Measurements from ENCODE around the gene SHC4. TPM values are rescaled to one million over a fixed set of nuclear protein-coding genes. Genes with fewer than 3 reads are reported as not detected.

The SHC4 gene
- total RNA-seq, 1 donor from 2014 or later, result 7.2 TPM

DNA sequence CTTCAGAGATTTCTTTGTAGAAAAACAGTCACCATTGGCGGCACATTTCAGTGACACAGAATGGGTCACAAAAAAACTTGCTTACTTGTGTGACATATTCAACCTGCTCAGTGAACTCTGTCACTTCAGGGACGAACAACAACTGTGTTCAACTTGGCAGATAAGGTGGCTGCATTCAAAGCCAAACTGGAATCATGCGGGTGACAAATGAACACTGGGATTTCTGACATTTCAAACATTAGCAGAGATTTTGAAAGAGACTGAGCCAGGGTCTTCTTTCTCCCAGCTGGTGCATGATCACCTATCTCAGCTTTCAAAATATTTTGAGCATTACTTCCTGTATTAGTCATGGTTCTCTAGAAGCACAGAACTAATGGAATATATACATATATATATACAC lies 87.7 kb downstream of the SHC4 start:
- H3K9me3 ChIP-seq, result no peaks in the 10 kb centered on the region
- TF ChIP-seq CTCF (IDR thresholded peaks at IDR 0.05), result no peak
- no peak for DNase-seq (ENCODE audit: low spot score in 2 of 2)
- H3K36me3 ChIP-seq, result no peaks in the 10 kb centered on the region
- no peak overlapping the region for H3K4me3 ChIP-seq
- H3K27me3 ChIP-seq, result no peaks in the 10 kb centered on the region
- no peak overlapping the region for H3K27ac ChIP-seq
- intact Hi-C loops (cut with DNase I), result loop anchor here (5.0 kb wide), 1 partner anchor 86 kb away; the partner anchor contains the start of gene SHC4
- H3K4me1 ChIP-seq, result peaks cover 5 to 8% of the 10 kb centered on the region in 2 donors

GRCh38 chr15:48875241-48875960 lies 88.3 kb downstream of the SHC4 start:
- no peak for TF ChIP-seq CTCF (IDR thresholded peaks at IDR 0.05)
- intact Hi-C loops (cut with DNase I), result loop anchor here (5.0 kb wide), 1 partner anchor 87 kb away; the partner anchor contains the start of gene SHC4
- H3K4me1 ChIP-seq, result peaks cover 4 to 8% of the 10 kb centered on the region in 2 donors
- no peaks in the 10 kb centered on the region for H3K36me3 ChIP-seq
- H3K9me3 ChIP-seq, result no peaks in the 10 kb centered on the region
- H3K4me3 ChIP-seq, result no peak overlapping the region
- DNase-seq (ENCODE audit: low spot score in 2 of 2), result no peak
- no peaks in the 10 kb centered on the region for H3K27me3 ChIP-seq
- H3K27ac ChIP-seq, result no peak overlapping the region

GRCh38 chr15:48872632-48873031 lies 91.1 kb downstream of the SHC4 start:
- no peak for TF ChIP-seq CTCF (IDR thresholded peaks at IDR 0.05)
- no peak for DNase-seq (ENCODE audit: low spot score in 2 of 2)
- Histone ChIP-seq H3K4me1 (no peaks in the 10 kb centered on the region), H3K36me3 (no peaks in the 10 kb centered on the region), H3K27ac (no peak overlapping the region), H3K9me3 (no peaks in the 10 kb centered on the region), H3K27me3 (no peaks in the 10 kb centered on the region), H3K4me3 (no peak overlapping the region)
- intact Hi-C loops (cut with DNase I), result no loop called here

GRCh38 chr15:48871542-48871941 lies 92.2 kb downstream of the SHC4 start:
- Histone ChIP-seq H3K36me3 (no peaks in the 10 kb centered on the region), H3K27me3 (no peaks in the 10 kb centered on the region), H3K4me1 (no peaks in the 10 kb centered on the region), H3K4me3 (no peak overlapping the region), H3K9me3 (no peaks in the 10 kb centered on the region), H3K27ac (no peak overlapping the region)
- TF ChIP-seq CTCF (IDR thresholded peaks at IDR 0.05), result no peak
- no peak for DNase-seq (ENCODE audit: low spot score in 2 of 2)
- intact Hi-C loops (cut with DNase I), result no loop called here

DNA sequence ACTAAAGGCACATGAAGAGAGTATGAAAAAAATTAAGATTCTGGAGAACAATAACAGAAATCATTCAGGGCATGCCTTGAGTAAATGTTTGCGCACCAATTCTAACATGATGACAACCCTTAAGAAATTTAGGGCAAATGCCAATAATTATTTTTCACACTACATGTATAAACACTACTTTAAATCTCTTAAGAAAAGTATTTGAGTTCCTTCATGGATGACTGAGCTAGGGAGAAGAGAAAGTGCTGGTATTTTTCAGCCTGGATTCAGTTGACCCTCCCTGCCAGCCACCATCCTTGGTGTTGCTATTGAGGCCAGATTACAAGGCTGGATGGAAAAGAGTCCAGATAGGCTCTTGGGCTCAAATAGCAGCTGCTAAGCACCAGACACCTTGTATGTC lies 93.8 kb downstream of the SHC4 start:
- Histone ChIP-seq H3K36me3 (no peaks in the 10 kb centered on the region), H3K27me3 (no peaks in the 10 kb centered on the region), H3K4me3 (no peak overlapping the region), H3K27ac (no peak overlapping the region), H3K9me3 (no peaks in the 10 kb centered on the region), H3K4me1 (no peaks in the 10 kb centered on the region)
- TF ChIP-seq CTCF (IDR thresholded peaks at IDR 0.05), result no peak
- intact Hi-C loops (cut with DNase I), result no loop called here
- DNase-seq (ENCODE audit: low spot score in 2 of 2), result no peak

Measured in ascending aorta (tissue), 2 donors.